ENCODE results near the gene PAGE3.

- TF ChIP-seq, protein P1, sequence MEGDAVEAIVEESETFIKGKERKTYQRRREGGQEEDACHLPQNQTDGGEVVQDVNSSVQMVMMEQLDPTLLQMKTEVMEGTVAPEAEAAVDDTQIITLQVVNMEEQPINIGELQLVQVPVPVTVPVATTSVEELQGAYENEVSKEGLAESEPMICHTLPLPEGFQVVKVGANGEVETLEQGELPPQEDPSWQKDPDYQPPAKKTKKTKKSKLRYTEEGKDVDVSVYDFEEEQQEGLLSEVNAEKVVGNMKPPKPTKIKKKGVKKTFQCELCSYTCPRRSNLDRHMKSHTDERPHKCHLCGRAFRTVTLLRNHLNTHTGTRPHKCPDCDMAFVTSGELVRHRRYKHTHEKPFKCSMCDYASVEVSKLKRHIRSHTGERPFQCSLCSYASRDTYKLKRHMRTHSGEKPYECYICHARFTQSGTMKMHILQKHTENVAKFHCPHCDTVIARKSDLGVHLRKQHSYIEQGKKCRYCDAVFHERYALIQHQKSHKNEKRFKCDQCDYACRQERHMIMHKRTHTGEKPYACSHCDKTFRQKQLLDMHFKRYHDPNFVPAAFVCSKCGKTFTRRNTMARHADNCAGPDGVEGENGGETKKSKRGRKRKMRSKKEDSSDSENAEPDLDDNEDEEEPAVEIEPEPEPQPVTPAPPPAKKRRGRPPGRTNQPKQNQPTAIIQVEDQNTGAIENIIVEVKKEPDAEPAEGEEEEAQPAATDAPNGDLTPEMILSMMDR (IDR thresholded peaks at IDR 0.05), result no peak
- no peak for TF ChIP-seq EP300 (IDR thresholded peaks at IDR 0.05)
Measured at GRCh38 chrX:55264816-55265215, at the start of gene PAGE3.

Measured in upper lobe of left lung (tissue), 4 donors.